Measurements from ENCODE around the gene KNCN. TPM values are rescaled to one million over a fixed set of nuclear protein-coding genes. Genes with fewer than 3 reads are reported as not detected.

The KNCN gene
- total and polyA plus RNA-seq, 10 of the 15 experiments (the other 5 are each of a cell fraction or from before 2014, with no cell fraction given), result not detected

- Histone ChIP-seq H4K20me1 (ENCODE audit: control insufficient read depth, insufficient read depth) (no peaks in the 10 kb centered on the region), H3K36me3 (ENCODE audit: control insufficient read depth in 2 of 2, insufficient read depth in 2 of 2, low read length in 1 of 2) (no peaks in the 10 kb centered on the region), H3K4me3 (no peak overlapping the region), H3K27me3 (replicated peaks in 1 of 2; ENCODE audit: control insufficient read depth in 2 of 2, insufficient read depth in 2 of 2, low read length in 1 of 2) (no peaks in the 10 kb centered on the region), H3K4me1 (ENCODE audit: control insufficient read depth, insufficient read depth, low read length) (no peaks in the 10 kb centered on the region), H2AFZ (ENCODE audit: control insufficient read depth, low read depth, low read length) (no peak overlapping the region), H3K27ac (ENCODE audit: control insufficient read depth, insufficient read depth) (no peak overlapping the region), H3K4me2 (ENCODE audit: control insufficient read depth, insufficient read depth) (no peak overlapping the region), H3K9me3 (replicated peaks; ENCODE audit: control insufficient read depth, insufficient read depth, low read length) (no peaks in the 10 kb centered on the region), H3K9ac (ENCODE audit: control insufficient read depth, insufficient read depth, low read length) (no peak overlapping the region), H3K79me2 (ENCODE audit: control insufficient read depth, insufficient read depth, low read length) (no peaks in the 10 kb centered on the region)
- 48% methylated on average over 19 of the region's 19 CpGs for WGBS (ENCODE audit: insufficient coverage, insufficient replicate concordance, low lambda C conversion rate, missing lambda C conversion rate)
- POLR2A ChIA-PET, result no interaction called here
- no TSS peak for BruUV-seq (replicated peaks)
- RAD21 ChIA-PET (ENCODE audit: unreplicated experiment), result no interaction called here
- no peak for FAIRE-seq
- CTCF ChIA-PET, result interaction anchor here (0.7 to 1.4 kb wide), 2 partner anchors 11 to 69 kb away, joined by 3 read pairs; no protein-coding TSS in a partner anchor
- ATAC-seq, result no peak
- in situ Hi-C loops (cut with MboI), result no loop called here
- SMC1A ChIA-PET (ENCODE audit: uncharacterized antibody, unreplicated experiment), result no interaction called here
- no peak for DNase-seq (ENCODE audit: low read depth, low spot score)
- intact Hi-C loops (cut with micrococcal nuclease; ENCODE audit: unreplicated experiment), result no loop called here
- TF ChIP-seq GATAD2B (conservative IDR thresholded peaks at IDR 0.05; ENCODE audit: low read depth), result no peak
- TF ChIP-seq ZBTB4 (CRISPR knock-in tag; IDR thresholded peaks at IDR 0.05), result no peak
- TF ChIP-seq NR2F1 (conservative IDR thresholded peaks at IDR 0.05), result no peak
- TF ChIP-seq SRF (IDR thresholded peaks at IDR 0.05; ENCODE audit: low read depth in 2 of 2, low read length in 2 of 2), result no peak
- no peak for TF ChIP-seq E2F4 (IDR thresholded peaks at IDR 0.05; ENCODE audit: low read depth, low read length)
- TF ChIP-seq BCLAF1 (IDR thresholded peaks at IDR 0.05), result no peak
- TF ChIP-seq SUZ12 (IDR thresholded peaks at IDR 0.05; ENCODE audit: unreplicated experiment), result no peak
- TF ChIP-seq PAX5 (IDR thresholded peaks at IDR 0.05; ENCODE audit: borderline replicate concordance, low read depth, low read length), result no peak
- no peak for TF ChIP-seq ATF2 (IDR thresholded peaks at IDR 0.05; ENCODE audit: low read length)
- no peak for TF ChIP-seq YBX1 (IDR thresholded peaks at IDR 0.05)
- no peak for TF ChIP-seq HDAC2 (IDR thresholded peaks at IDR 0.05)
- no peak for TF ChIP-seq CREB1 (IDR thresholded peaks at IDR 0.05; ENCODE audit: low read depth)
- no peak for TF ChIP-seq IKZF1 (conservative IDR thresholded peaks at IDR 0.05)
- no peak for TF ChIP-seq RAD21 (IDR thresholded peaks at IDR 0.05; ENCODE audit: insufficient read depth, low read depth, low read length)
- TF ChIP-seq CBX5 (IDR thresholded peaks at IDR 0.05; ENCODE audit: low read depth), result no peak
- no peak for TF ChIP-seq KLF5 (IDR thresholded peaks at IDR 0.05; ENCODE audit: partially characterized antibody)
- no peak for TF ChIP-seq MTA2 (IDR thresholded peaks at IDR 0.05; ENCODE audit: low read depth)
Observed at GRCh38 chr1:46510341-46510997, 41.0 kb downstream of the KNCN start.
